Fibroblast of villous mesenchyme (primary cell): Measurements from ENCODE around the gene HAPLN1. TPM values are rescaled to one million over a fixed set of nuclear protein-coding genes. Genes with fewer than 3 reads are reported as not detected.

Source experiments
- DNase-seq: peaks from one replicate; pipeline ENCODE4 v3.0.0-alpha.2; 2010; ENCODE audit warnings: low read depth
- H3K4me3 ChIP-seq: 2 replicates; pipeline ENCODE4 v1.5.1; 2011; ENCODE audit warnings: low read depth, mild to moderate bottlenecking, low read length
- total RNA-seq: library from RNA; depleted of rRNA; stranded (reverse); fragments of >200 nt; gene quantifications from 2 replicates; pipeline ENCODE4 v1.2.3, GENCODE V29; 2012
- TF ChIP-seq, protein P1 (sequence below): IDR thresholded peaks from 2 replicates; pipeline ENCODE4 v1.5.1; 2012; ENCODE audit warnings: low read depth, mild to moderate bottlenecking, low read length; ENCODE audit not compliant: insufficient read depth

Gene HAPLN1
- total RNA-seq, 1 donor, result 0.43 TPM

DNA sequence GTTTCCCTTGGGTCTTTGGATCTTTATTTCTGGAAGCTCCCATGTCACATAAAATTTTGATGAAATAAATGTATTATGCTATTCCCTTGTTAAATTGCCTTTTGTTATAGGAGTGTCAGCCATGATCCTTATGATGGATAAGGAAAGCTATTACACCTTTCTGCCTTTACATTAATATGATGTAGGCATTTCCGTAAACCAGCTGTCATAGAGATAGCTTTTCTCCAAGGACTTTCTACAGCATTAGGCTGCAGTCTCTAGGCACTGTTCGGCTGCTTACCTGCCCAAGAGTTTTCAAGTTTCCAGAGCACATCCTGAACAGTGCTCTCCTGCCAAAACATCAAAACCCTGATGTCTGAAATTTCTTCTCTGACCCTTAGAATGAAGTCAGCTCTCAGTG is 87.4 kb downstream of the HAPLN1 start:
- TF ChIP-seq, protein P1, sequence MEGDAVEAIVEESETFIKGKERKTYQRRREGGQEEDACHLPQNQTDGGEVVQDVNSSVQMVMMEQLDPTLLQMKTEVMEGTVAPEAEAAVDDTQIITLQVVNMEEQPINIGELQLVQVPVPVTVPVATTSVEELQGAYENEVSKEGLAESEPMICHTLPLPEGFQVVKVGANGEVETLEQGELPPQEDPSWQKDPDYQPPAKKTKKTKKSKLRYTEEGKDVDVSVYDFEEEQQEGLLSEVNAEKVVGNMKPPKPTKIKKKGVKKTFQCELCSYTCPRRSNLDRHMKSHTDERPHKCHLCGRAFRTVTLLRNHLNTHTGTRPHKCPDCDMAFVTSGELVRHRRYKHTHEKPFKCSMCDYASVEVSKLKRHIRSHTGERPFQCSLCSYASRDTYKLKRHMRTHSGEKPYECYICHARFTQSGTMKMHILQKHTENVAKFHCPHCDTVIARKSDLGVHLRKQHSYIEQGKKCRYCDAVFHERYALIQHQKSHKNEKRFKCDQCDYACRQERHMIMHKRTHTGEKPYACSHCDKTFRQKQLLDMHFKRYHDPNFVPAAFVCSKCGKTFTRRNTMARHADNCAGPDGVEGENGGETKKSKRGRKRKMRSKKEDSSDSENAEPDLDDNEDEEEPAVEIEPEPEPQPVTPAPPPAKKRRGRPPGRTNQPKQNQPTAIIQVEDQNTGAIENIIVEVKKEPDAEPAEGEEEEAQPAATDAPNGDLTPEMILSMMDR, result no peak
- no peak overlapping the region for H3K4me3 ChIP-seq
- DNase-seq, result no peak

DNA sequence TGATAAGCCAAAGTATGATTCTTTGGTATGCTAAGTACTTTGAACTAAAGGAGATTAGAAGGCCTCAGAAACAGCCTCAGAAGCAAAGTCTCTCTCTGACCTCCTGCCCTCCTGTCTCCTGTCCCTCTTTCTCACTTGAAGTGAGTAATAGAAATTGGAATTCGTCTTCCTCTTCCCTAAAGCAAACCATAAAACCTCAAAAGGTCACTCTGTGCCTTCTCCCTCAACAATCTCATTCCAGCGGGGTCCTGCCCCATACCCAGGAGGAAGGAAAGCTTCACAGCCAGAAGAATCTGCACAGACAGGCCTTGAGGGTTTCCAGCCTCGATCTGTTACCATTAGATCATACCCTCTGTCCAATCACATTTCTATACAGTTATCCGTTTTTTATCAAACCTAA is 87.8 kb downstream of the HAPLN1 start:
- TF ChIP-seq, protein P1, result no peak
- DNase-seq, result peak; percentile 92

DNA sequence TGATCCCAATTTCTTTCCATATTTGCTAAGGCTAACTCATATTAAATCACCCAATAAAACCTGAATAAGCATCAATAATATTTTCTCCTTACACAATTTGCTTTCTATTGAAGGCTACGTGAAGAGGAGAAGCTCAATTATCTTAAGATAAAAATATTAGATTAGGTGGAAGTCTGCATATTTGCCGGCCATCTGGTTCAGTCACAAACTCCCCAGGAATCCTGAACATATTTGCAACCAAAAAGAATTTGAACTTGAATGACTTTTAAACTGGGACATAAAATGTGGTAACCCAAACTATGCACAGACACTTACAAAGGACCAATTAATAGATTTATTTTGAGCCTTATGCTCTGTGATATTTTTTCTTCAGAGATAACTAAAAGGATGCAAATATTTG is 92.3 kb downstream of the HAPLN1 start:
- TF ChIP-seq, protein P1, result no peak
- peak; percentile 64 for DNase-seq
- no peak overlapping the region for H3K4me3 ChIP-seq

More for the DNA sequence above, 87.8 kb downstream of the HAPLN1 start:
- H3K4me3 ChIP-seq, result no peak overlapping the region

DNA sequence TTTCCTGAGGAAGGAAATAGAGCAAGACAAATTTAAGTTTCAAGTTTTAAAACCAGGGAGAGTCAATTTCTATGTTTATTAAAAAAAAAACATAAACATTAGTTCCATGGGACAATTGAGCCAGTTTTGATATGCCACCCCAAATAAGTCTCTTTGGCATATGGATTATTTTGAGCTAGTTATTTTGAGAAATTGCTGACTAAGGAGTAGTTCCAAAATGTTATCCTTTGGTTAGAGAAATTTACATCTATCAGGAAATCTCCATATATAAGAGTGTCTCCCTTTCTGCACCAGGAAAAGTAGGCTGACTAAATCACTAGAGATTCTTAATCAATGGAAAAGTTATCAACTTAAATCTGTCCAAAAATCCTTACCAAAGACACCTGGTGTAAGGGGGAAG is 105.8 kb downstream of the HAPLN1 start:
- TF ChIP-seq, protein P1, result no peak

DNA sequence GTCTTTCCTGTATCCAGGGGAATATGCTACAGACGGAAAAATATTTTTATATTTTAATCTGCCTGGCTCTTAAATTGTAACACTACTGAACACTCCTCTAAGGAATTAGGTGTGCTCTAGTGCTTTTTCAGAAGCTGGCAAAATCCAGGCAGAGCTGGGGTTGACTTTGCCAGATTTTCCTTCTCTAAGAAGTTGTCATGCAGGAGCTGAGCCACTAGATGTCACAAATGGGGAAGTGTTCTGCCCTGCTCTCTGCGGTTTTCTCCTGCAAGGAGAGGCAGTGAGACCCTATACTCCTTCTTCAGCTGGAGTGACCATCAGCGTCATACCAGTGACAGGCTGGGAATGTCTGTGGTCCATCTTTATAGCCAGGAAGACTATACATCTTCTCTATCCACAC is 112.5 kb downstream of the HAPLN1 start:
- DNase-seq, result peak; percentile 56
- TF ChIP-seq, protein P1, result peak; percentile 82
- no peak overlapping the region for H3K4me3 ChIP-seq

More for the DNA sequence above, 105.8 kb downstream of the HAPLN1 start:
- H3K4me3 ChIP-seq, result no peak overlapping the region
- no peak for DNase-seq

DNA sequence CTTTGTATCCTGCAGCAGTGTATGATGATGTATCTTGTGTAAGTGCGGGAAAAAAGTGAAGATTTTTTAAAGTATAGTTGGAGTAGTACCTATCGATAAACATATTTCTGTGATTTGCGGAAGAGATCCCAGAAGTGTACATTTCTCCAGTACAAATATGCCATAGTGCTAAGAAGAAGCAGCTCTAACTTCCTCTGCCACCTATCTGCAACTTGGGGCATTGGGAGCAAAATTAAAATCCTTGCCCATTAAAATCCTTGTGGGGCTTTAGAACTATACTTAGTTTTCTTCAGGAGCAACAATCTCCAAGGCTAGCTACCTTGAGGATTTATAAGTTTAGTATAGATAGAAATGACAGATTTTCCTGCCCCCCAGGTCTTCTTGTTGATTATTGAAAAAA is 125.4 kb downstream of the HAPLN1 start:
- TF ChIP-seq, protein P1, result peak; percentile 38
- H3K4me3 ChIP-seq, result no peak overlapping the region
- no peak for DNase-seq

DNA sequence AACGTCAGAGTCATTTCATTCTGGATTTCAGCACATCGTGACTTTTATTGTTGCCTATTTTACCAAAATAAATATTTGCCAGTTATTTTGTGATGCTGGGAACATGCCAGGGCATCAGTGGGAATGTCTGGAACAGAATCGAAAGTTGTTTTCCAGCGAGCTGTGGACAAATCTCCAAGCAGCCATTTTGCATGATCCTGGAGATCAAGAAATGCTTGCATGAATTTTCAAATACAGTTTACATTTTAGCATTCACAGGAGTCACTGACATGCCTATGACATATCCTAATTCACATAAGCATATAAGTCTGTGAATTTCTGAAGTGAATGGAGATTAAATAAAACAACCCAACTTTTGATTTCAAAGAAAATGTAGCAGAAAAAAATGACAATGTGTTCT is 129.7 kb downstream of the HAPLN1 start:
- H3K4me3 ChIP-seq, result no peak overlapping the region
- TF ChIP-seq, protein P1, result no peak
- DNase-seq, result no peak
